Measurements from ENCODE around the gene KNDC1.

GRCh38 chr10:133143200-133143533 lies 16.9 kb upstream of the KNDC1 start:
- no peak for TF ChIP-seq POLR2A (IDR thresholded peaks at IDR 0.05)
- no peak for TF ChIP-seq CTCF (IDR thresholded peaks at IDR 0.05)

Measured in adrenal gland (tissue), 5 donors.